ENCODE results near the gene TLR10.

The TLR10 gene

DNA sequence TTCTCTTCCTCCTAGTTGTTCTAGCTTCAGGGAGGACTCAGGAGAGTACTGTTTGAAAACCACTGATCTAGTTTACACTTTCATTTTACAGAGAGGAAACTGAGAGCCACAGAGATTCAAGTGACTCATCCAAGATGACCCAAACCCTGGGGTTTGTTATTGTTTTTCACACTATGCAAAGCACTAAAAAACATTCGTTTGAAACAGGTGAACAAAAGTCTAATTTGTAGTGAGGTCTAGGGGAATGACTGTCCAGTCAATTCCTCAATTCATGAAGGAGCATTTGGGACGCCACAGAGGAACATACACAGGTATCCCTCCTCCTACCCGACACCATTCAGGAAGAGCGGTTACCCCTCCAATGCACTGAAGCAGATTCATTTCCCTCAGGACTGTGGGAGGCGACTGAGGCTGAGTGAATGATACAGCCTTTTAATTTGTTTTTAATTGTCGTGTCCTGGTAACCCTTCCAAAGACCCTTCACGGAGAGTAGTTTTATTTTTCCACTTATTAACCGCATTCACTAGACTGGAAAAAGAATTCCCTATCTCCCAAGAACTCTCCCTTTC is 30.3 kb downstream of the TLR10 start:
- Mint-ChIP-seq H3K9me3 (peaks cover 9% of the 10 kb centered on the region), H3K4me1 (no peaks in the 10 kb centered on the region), H3K36me3 (ENCODE audit: insufficient read depth) (no peaks in the 10 kb centered on the region), H3K27ac (ENCODE audit: low read depth) (no peak overlapping the region), H3K27me3 (no peaks in the 10 kb centered on the region), H3K4me3 (no peak overlapping the region)
- no peak for DNase-seq (ENCODE audit: low spot score in 2 of 2)
- peak; percentile 49 for ATAC-seq (replicated peaks; ENCODE audit: extremely low read depth, poor library complexity, severe bottlenecking)

DNA sequence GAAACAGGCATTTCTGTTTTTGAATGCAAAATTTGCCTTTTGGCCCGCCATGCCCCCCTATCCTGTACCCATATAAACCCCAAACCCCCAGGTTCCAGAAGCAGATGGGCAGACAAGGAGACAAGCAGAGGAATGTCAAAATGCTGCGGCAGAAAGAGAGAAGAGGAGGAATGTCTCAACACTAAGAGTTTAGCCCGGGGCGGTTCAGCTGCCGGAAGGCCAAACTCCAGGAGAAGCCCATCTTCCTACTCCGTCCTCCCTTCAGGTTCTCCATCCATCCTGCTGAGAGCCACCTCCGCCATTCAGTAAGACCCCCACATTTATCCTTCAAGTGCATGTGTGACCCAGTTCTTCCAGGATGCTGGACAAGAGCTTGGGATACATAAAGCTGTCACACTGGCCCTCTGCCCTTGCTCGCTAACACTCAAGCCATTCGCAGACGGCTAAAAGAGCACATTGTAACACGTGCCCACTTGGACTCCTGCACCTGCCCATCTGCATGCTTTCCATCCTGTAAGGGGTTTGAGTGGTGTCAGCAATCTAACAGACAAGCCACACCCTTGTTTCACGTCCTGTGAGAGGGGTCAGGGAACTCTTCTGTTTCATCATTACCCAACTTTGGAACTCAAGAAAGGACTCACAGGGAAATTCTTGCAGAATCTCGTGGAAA is 31.3 kb downstream of the TLR10 start:
- H3K27me3 Mint-ChIP-seq: no peaks in the 10 kb centered on the region
- ATAC-seq (replicated peaks; ENCODE audit: extremely low read depth, poor library complexity, severe bottlenecking) (no peak), DNase-seq (ENCODE audit: low spot score in 2 of 2) (no peak)
- H3K27ac Mint-ChIP-seq (ENCODE audit: low read depth): no peak overlapping the region
- H3K4me3 Mint-ChIP-seq: no peak overlapping the region
- no peaks in the 10 kb centered on the region for H3K4me1 Mint-ChIP-seq
- H3K36me3 Mint-ChIP-seq (ENCODE audit: insufficient read depth): no peaks in the 10 kb centered on the region
- H3K9me3 Mint-ChIP-seq: peaks cover 15% of the 10 kb centered on the region

DNA sequence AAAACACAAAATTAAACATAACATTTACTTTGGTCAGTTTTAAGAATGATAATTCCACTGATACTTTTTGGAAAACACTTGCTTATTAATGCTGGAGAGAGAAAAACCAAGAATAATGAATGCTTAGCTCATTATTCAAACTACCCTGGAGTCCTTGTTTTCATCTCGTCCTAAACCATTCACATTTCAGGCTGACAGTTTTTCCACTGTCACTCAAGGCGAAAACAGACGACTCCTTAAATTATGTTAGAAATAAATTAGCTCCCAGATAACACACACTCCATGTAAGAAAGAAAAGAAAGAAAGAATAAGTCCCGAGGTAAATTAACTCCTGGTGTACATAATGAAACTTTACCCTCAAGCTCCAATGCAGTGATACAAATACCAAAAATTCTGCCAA is 33.5 kb downstream of the TLR10 start:
- no peak overlapping the region for H3K4me3 Mint-ChIP-seq
- no peak for ATAC-seq (replicated peaks; ENCODE audit: extremely low read depth, poor library complexity, severe bottlenecking)
- H3K9me3 Mint-ChIP-seq: peaks cover 16% of the 10 kb centered on the region

DNA sequence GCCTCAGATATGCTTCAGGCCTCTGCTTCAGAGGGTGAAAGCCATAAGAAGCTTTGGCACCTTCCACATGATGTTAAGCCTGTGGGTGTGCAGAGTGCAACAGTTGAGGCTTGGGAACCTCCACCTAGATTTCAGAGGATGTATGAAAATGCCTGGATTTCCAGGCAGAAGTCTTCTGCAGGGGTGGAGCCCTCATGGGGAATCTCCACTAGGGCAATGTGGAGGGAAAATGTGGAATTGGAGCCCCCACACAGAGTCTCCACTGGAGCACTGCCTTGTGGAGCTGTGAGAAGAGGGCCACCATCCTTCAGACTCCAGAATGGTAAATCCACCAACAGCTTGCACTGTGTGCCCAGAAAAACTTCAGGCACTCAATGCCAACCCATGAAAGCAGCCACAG is 35.2 kb downstream of the TLR10 start:
- peaks cover 1% of the 10 kb centered on the region for H3K36me3 Mint-ChIP-seq (ENCODE audit: insufficient read depth)
- ATAC-seq (replicated peaks; ENCODE audit: extremely low read depth, poor library complexity, severe bottlenecking): no peak
- H3K4me1 Mint-ChIP-seq: no peaks in the 10 kb centered on the region
- no peak overlapping the region for H3K27ac Mint-ChIP-seq (ENCODE audit: low read depth)
- no peak for DNase-seq (ENCODE audit: low spot score in 2 of 2)
- peaks cover 16% of the 10 kb centered on the region for H3K9me3 Mint-ChIP-seq
- H3K27me3 Mint-ChIP-seq: no peaks in the 10 kb centered on the region
- H3K4me3 Mint-ChIP-seq: no peak overlapping the region

More for the DNA sequence above, 33.5 kb downstream of the TLR10 start:
- Mint-ChIP-seq H3K4me1 (no peaks in the 10 kb centered on the region), H3K27ac (ENCODE audit: low read depth) (no peak overlapping the region), H3K36me3 (ENCODE audit: insufficient read depth) (no peaks in the 10 kb centered on the region), H3K27me3 (no peaks in the 10 kb centered on the region)
- no peak for DNase-seq (ENCODE audit: low spot score in 2 of 2)

DNA sequence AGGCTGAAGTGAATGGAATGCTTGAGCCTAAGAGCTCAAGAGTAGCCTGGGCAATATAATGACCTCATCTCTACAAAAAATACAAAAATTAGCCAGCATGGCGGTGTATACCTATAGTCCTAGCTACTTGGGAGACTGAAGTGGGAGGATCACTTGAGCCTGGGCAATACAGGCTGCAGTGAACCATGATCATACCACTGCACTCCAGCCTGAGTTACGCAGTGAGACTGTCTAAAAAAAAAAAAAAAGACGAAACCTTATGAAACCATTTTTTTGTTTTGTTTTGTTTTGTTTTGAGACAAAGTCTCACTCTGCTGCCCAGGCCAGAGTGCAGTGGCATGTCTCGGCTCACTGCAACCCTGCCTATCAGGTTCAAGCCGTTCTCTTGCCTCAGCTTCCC is 36.9 kb downstream of the TLR10 start:
- ATAC-seq (replicated peaks; ENCODE audit: extremely low read depth, poor library complexity, severe bottlenecking) (no peak), DNase-seq (ENCODE audit: low spot score in 2 of 2) (no peak)
- H3K4me3 Mint-ChIP-seq: no peak overlapping the region
- H3K36me3 Mint-ChIP-seq (ENCODE audit: insufficient read depth): peaks cover 1% of the 10 kb centered on the region
- no peak overlapping the region for H3K27ac Mint-ChIP-seq (ENCODE audit: low read depth)
- H3K4me1 Mint-ChIP-seq: no peaks in the 10 kb centered on the region
- H3K27me3 Mint-ChIP-seq: no peaks in the 10 kb centered on the region
- peaks cover 16% of the 10 kb centered on the region for H3K9me3 Mint-ChIP-seq

DNA sequence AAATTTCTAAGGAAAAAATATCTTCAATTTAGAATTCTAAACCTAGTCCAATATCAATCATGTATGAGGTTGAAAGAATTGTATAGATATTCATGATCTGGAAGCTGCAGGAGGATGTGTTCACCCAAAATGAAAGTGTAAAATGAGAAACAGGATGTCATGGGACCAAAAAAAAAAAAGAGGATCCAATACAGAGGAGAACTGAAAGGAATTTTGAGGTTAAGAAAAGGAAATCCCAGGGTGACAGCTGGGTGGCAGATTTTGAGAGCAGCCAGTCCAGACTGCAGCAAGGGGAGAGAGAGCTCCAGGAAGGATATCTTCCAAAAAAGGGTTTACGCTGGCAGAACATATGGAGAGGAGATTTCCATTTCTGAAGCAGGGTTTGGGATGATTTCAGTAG is 38.9 kb downstream of the TLR10 start:
- no peak for ATAC-seq (replicated peaks; ENCODE audit: extremely low read depth, poor library complexity, severe bottlenecking)
- Mint-ChIP-seq H3K36me3 (ENCODE audit: insufficient read depth) (peaks cover 1% of the 10 kb centered on the region), H3K27ac (ENCODE audit: low read depth) (no peak overlapping the region), H3K4me3 (no peak overlapping the region), H3K27me3 (no peaks in the 10 kb centered on the region), H3K9me3 (peaks cover 16% of the 10 kb centered on the region), H3K4me1 (no peaks in the 10 kb centered on the region)
- DNase-seq (ENCODE audit: low spot score in 2 of 2): no peak

DNA sequence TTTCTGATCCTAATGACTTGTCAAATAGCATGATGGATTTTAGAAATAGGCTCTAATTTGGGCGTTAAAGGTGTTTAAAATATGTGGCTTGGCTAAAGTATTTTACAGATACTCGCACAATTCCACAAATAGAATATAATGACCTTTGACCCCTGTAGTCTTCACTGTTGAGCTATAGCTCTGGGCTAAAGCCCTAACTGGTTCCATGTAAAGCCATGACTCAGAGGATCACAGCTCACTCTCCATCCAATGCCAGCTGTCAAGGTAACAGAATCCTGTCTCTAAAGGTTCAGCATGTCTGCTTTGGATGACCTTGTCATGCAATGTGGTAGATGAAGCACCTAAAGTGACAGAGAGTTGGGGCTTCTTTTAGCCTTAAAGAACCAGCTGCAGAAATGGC is 42.5 kb downstream of the TLR10 start:
- Mint-ChIP-seq H3K4me1 (no peaks in the 10 kb centered on the region), H3K27me3 (no peaks in the 10 kb centered on the region), H3K9me3 (no peaks in the 10 kb centered on the region), H3K4me3 (no peak overlapping the region), H3K36me3 (ENCODE audit: insufficient read depth) (peaks cover 1% of the 10 kb centered on the region), H3K27ac (ENCODE audit: low read depth) (no peak overlapping the region)
- no peak for DNase-seq (ENCODE audit: low spot score in 2 of 2)
- no peak for ATAC-seq (replicated peaks; ENCODE audit: extremely low read depth, poor library complexity, severe bottlenecking)

DNA sequence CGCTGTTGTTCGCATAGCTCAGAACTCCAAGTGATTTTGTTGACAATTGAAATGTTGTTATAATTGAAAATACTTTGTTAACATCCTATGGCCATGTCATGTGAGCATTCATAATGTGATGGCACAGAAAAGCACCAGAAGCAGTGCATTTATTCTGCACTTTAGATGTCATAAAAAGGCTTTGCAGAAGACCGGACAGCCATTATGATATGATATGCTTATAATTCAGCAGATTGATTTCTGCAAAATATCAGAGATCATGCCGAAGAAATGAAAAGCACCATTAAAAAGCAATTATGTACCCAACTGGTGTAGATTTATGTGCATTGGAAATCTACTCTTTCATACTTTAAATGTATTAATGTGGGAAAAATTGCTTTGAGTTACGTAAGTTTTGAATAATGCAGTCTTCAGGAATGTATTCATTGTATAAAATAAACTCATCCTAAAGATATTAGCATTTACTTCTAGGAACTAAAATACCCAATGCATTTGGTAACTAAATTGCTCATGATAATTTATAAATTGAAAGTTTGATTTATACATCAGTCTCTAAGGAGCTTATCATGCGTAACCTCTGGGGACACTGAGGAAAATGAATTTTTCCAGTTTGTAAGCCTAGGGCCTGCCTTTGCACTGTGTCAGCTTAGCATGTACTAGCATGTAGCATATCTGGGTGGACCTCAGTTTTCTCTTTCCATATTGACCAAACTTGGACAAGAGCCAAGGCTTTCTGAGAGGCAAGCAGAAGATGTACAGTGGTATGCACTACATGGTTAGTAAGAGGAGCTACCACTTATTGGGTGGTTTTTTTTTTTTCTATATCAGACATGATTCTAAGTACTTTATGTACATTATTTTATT is 43.6 kb downstream of the TLR10 start:
- no peak overlapping the region for H3K27ac Mint-ChIP-seq (ENCODE audit: low read depth)
- no peaks in the 10 kb centered on the region for H3K9me3 Mint-ChIP-seq
- no peaks in the 10 kb centered on the region for H3K27me3 Mint-ChIP-seq
- DNase-seq (ENCODE audit: low spot score in 2 of 2) (no peak), ATAC-seq (replicated peaks; ENCODE audit: extremely low read depth, poor library complexity, severe bottlenecking) (no peak)
- peaks cover 4% of the 10 kb centered on the region for H3K36me3 Mint-ChIP-seq (ENCODE audit: insufficient read depth)
- no peaks in the 10 kb centered on the region for H3K4me1 Mint-ChIP-seq
- H3K4me3 Mint-ChIP-seq: no peak overlapping the region

DNA sequence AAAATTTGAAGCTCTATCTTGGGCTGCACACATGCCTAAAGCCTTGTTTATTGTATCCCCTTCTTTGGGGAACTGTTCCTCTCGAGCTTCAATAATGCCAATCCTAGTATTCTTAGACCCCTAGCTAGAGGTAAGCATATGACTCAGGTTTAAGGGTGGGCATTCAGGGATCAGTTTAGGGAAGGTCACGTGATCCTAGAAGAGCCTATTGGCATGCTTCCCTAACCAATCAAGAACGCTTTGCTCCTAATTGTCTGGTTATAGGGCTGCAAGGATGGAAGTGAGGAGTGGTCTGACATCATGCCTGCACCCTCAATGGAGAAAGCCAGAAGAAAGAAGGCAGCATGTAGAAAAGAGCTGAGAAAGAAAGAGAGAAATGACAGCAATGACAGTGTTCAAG is 46.9 kb downstream of the TLR10 start:
- no peak for ATAC-seq (replicated peaks; ENCODE audit: extremely low read depth, poor library complexity, severe bottlenecking)
- no peak overlapping the region for H3K27ac Mint-ChIP-seq (ENCODE audit: low read depth)
- DNase-seq (ENCODE audit: low spot score in 2 of 2): no peak
- peaks cover 14% of the 10 kb centered on the region for H3K9me3 Mint-ChIP-seq
- H3K36me3 Mint-ChIP-seq (ENCODE audit: insufficient read depth): peaks cover 17% of the 10 kb centered on the region
- H3K4me3 Mint-ChIP-seq: no peak overlapping the region
- peaks cover 13% of the 10 kb centered on the region for H3K4me1 Mint-ChIP-seq
- no peaks in the 10 kb centered on the region for H3K27me3 Mint-ChIP-seq

DNA sequence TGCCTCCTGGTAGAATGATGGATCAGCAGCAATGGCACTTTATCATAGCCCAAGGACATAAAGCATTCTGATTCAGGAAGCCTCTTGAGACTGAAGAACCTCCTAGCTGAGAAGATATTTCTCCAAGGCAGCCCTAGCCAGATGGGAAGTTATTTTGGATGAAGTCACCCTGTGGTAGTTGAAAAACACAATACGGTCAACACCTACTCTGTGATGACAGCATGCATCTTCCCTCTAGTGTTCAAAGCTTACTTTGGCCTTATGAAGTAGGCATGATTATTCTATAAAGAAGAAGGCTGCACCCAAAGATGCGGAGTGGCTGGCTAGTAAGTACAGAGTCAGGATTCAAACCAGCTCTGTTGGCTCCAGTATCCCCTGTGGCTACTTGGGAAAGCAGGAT is 47.9 kb downstream of the TLR10 start:
- H3K4me1 Mint-ChIP-seq: peaks cover 16% of the 10 kb centered on the region
- DNase-seq (ENCODE audit: low spot score in 2 of 2) (no peak), ATAC-seq (replicated peaks; ENCODE audit: extremely low read depth, poor library complexity, severe bottlenecking) (no peak)
- H3K9me3 Mint-ChIP-seq: peaks cover 14% of the 10 kb centered on the region
- H3K4me3 Mint-ChIP-seq: no peak overlapping the region
- no peaks in the 10 kb centered on the region for H3K27me3 Mint-ChIP-seq
- no peak overlapping the region for H3K27ac Mint-ChIP-seq (ENCODE audit: low read depth)
- H3K36me3 Mint-ChIP-seq (ENCODE audit: insufficient read depth): peaks cover 17% of the 10 kb centered on the region

DNA sequence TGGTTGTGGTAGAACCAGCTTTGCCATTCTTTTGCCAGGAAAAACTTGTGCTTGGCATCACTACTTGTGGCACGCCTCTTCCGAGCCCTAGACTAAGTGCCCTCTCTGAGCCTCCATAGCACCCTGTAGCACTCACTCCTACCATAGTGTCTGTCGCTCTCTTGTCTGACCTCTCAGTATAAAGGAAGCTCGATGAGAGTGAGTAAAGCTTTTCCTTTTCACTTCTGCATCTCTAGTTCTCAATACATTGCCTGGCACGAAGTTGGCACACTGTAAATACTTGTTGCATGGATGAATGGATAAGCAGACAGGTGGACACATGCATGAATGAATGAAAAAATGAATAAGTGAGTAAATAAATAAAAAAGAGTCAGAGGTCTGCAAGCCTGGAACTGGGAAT is 48.3 kb downstream of the TLR10 start:
- Mint-ChIP-seq H3K27me3 (no peaks in the 10 kb centered on the region), H3K4me1 (peaks cover 16% of the 10 kb centered on the region), H3K9me3 (peaks cover 14% of the 10 kb centered on the region), H3K27ac (ENCODE audit: low read depth) (peak overlapping the region; percentile 50), H3K36me3 (ENCODE audit: insufficient read depth) (peaks cover 17% of the 10 kb centered on the region), H3K4me3 (no peak overlapping the region)
- DNase-seq (ENCODE audit: low spot score in 2 of 2): no peak
- ATAC-seq (replicated peaks; ENCODE audit: extremely low read depth, poor library complexity, severe bottlenecking): no peak

DNA sequence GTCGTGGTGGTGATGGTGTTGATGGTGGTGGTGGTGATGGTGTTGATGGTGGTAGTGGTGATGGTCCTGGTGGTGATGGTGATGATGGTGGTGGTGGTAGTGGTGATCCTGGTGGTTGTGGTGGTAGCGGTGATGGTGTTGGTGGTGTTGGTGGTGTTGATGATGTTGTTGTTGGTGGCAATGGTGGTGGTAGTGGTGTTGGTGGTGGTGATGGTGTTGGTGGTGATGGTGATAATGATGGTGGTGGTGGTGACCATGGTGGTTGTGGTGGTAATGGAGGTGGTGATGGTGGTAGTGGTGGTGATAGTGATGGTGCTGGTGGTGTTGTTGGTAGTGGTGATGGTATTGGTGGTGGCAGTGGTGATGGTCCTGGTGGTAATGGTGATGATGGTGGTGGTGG is 49.1 kb downstream of the TLR10 start:
- no peaks in the 10 kb centered on the region for H3K27me3 Mint-ChIP-seq
- no peak for ATAC-seq (replicated peaks; ENCODE audit: extremely low read depth, poor library complexity, severe bottlenecking)
- peaks cover 18% of the 10 kb centered on the region for H3K4me1 Mint-ChIP-seq
- peaks cover 14% of the 10 kb centered on the region for H3K9me3 Mint-ChIP-seq
- DNase-seq (ENCODE audit: low spot score in 2 of 2): no peak
- H3K36me3 Mint-ChIP-seq (ENCODE audit: insufficient read depth): peaks cover 17% of the 10 kb centered on the region
- H3K27ac Mint-ChIP-seq (ENCODE audit: low read depth): peak overlapping the region; percentile 50
- H3K4me3 Mint-ChIP-seq: peak overlapping the region; percentile 4
